ENCODE data around the gene CTAGE9.

Gene CTAGE9

GRCh38 chr6:131680868-131681267, 29.9 kb downstream of the CTAGE9 start:
- TF ChIP-seq EZH2 (IDR thresholded peaks at IDR 0.05; ENCODE audit: borderline replicate concordance, low read depth, low read length, severe bottlenecking) = no peak
- no peak for TF ChIP-seq CTCF (IDR thresholded peaks at IDR 0.05; ENCODE audit: borderline replicate concordance, extremely low read depth, low read length, poor library complexity, severe bottlenecking)
- no peak overlapping the region for H2AFZ ChIP-seq (ENCODE audit: low read depth, low read length)
- no peaks in the 10 kb centered on the region for H3K79me2 ChIP-seq (ENCODE audit: insufficient read depth, low read length)
- H4K20me1 ChIP-seq (ENCODE audit: insufficient read depth, low read length) = no peaks in the 10 kb centered on the region
- H3K9me3 ChIP-seq (ENCODE audit: insufficient read depth, low read length, severe bottlenecking) = no peaks in the 10 kb centered on the region
- no peaks in the 10 kb centered on the region for H3K4me1 ChIP-seq (ENCODE audit: insufficient read depth, low read length)
- no peaks in the 10 kb centered on the region for H3K27me3 ChIP-seq (ENCODE audit: insufficient read depth, low read length, poor library complexity)
- no peak overlapping the region for H3K4me3 ChIP-seq (ENCODE audit: low read depth in 1 of 2, low read length in 2 of 2)
- no peak overlapping the region for H3K9ac ChIP-seq (ENCODE audit: low read depth, low read length)
- no peak overlapping the region for H3K4me2 ChIP-seq (ENCODE audit: insufficient read depth, low read length)
- no peak overlapping the region for H3K27ac ChIP-seq (ENCODE audit: low read length)
- DNase-seq = no peak
- ATAC-seq (ENCODE audit: insufficient read depth, low read depth) = no peak
- no peaks in the 10 kb centered on the region for H3K36me3 ChIP-seq (ENCODE audit: insufficient read depth, low read length)

- TF ChIP-seq EZH2 (IDR thresholded peaks at IDR 0.05; ENCODE audit: borderline replicate concordance, low read depth, low read length, severe bottlenecking) = no peak
- no peak for TF ChIP-seq CTCF (IDR thresholded peaks at IDR 0.05; ENCODE audit: borderline replicate concordance, extremely low read depth, low read length, poor library complexity, severe bottlenecking)
- Histone ChIP-seq H4K20me1 (ENCODE audit: insufficient read depth, low read length) (no peaks in the 10 kb centered on the region), H3K9me3 (ENCODE audit: insufficient read depth, low read length, severe bottlenecking) (no peaks in the 10 kb centered on the region), H3K79me2 (ENCODE audit: insufficient read depth, low read length) (no peaks in the 10 kb centered on the region), H3K27me3 (ENCODE audit: insufficient read depth, low read length, poor library complexity) (no peaks in the 10 kb centered on the region), H3K9ac (ENCODE audit: low read depth, low read length) (no peak overlapping the region), H3K36me3 (ENCODE audit: insufficient read depth, low read length) (no peaks in the 10 kb centered on the region), H3K4me3 (ENCODE audit: low read depth in 1 of 2, low read length in 2 of 2) (no peak overlapping the region), H3K27ac (ENCODE audit: low read length) (no peak overlapping the region), H2AFZ (ENCODE audit: low read depth, low read length) (no peak overlapping the region), H3K4me1 (ENCODE audit: insufficient read depth, low read length) (no peaks in the 10 kb centered on the region), H3K4me2 (ENCODE audit: insufficient read depth, low read length) (no peak overlapping the region)
- DNase-seq (no peak), ATAC-seq (ENCODE audit: insufficient read depth, low read depth) (no peak)
Observed at GRCh38 chr6:131678442-131678841, 32.4 kb downstream of the CTAGE9 start.

- no peaks in the 10 kb centered on the region for H3K36me3 ChIP-seq (ENCODE audit: insufficient read depth, low read length)
- no peaks in the 10 kb centered on the region for H3K9me3 ChIP-seq (ENCODE audit: insufficient read depth, low read length, severe bottlenecking)
- no peak overlapping the region for H3K4me2 ChIP-seq (ENCODE audit: insufficient read depth, low read length)
- no peaks in the 10 kb centered on the region for H3K79me2 ChIP-seq (ENCODE audit: insufficient read depth, low read length)
- H3K27ac ChIP-seq (ENCODE audit: low read length) = no peak overlapping the region
- H2AFZ ChIP-seq (ENCODE audit: low read depth, low read length) = no peak overlapping the region
- H3K4me1 ChIP-seq (ENCODE audit: insufficient read depth, low read length) = no peaks in the 10 kb centered on the region
- H3K27me3 ChIP-seq (ENCODE audit: insufficient read depth, low read length, poor library complexity) = no peaks in the 10 kb centered on the region
- H3K4me3 ChIP-seq (ENCODE audit: low read depth in 1 of 2, low read length in 2 of 2) = no peak overlapping the region
- ATAC-seq (ENCODE audit: insufficient read depth, low read depth) (no peak), DNase-seq (no peak)
- no peaks in the 10 kb centered on the region for H4K20me1 ChIP-seq (ENCODE audit: insufficient read depth, low read length)
- no peak for TF ChIP-seq EZH2 (IDR thresholded peaks at IDR 0.05; ENCODE audit: borderline replicate concordance, low read depth, low read length, severe bottlenecking)
- TF ChIP-seq CTCF (IDR thresholded peaks at IDR 0.05; ENCODE audit: borderline replicate concordance, extremely low read depth, low read length, poor library complexity, severe bottlenecking) = no peak
- no peak overlapping the region for H3K9ac ChIP-seq (ENCODE audit: low read depth, low read length)
Observed at GRCh38 chr6:131673184-131673583, 37.6 kb downstream of the CTAGE9 start.

GRCh38 chr6:131669891-131670290, 40.9 kb downstream of the CTAGE9 start:
- Histone ChIP-seq H3K4me2 (ENCODE audit: insufficient read depth, low read length) (no peak overlapping the region), H3K4me3 (ENCODE audit: low read depth in 1 of 2, low read length in 2 of 2) (no peak overlapping the region), H3K36me3 (ENCODE audit: insufficient read depth, low read length) (no peaks in the 10 kb centered on the region), H3K79me2 (ENCODE audit: insufficient read depth, low read length) (no peaks in the 10 kb centered on the region), H3K4me1 (ENCODE audit: insufficient read depth, low read length) (no peaks in the 10 kb centered on the region), H3K9ac (ENCODE audit: low read depth, low read length) (no peak overlapping the region), H3K27me3 (ENCODE audit: insufficient read depth, low read length, poor library complexity) (no peaks in the 10 kb centered on the region), H3K27ac (ENCODE audit: low read length) (no peak overlapping the region), H2AFZ (ENCODE audit: low read depth, low read length) (no peak overlapping the region), H4K20me1 (ENCODE audit: insufficient read depth, low read length) (no peaks in the 10 kb centered on the region), H3K9me3 (ENCODE audit: insufficient read depth, low read length, severe bottlenecking) (no peaks in the 10 kb centered on the region)
- no peak for TF ChIP-seq EZH2 (IDR thresholded peaks at IDR 0.05; ENCODE audit: borderline replicate concordance, low read depth, low read length, severe bottlenecking)
- no peak for TF ChIP-seq CTCF (IDR thresholded peaks at IDR 0.05; ENCODE audit: borderline replicate concordance, extremely low read depth, low read length, poor library complexity, severe bottlenecking)
- ATAC-seq (ENCODE audit: insufficient read depth, low read depth) (no peak), DNase-seq (no peak)
